ENCODE data around the gene GPC6.

DNA sequence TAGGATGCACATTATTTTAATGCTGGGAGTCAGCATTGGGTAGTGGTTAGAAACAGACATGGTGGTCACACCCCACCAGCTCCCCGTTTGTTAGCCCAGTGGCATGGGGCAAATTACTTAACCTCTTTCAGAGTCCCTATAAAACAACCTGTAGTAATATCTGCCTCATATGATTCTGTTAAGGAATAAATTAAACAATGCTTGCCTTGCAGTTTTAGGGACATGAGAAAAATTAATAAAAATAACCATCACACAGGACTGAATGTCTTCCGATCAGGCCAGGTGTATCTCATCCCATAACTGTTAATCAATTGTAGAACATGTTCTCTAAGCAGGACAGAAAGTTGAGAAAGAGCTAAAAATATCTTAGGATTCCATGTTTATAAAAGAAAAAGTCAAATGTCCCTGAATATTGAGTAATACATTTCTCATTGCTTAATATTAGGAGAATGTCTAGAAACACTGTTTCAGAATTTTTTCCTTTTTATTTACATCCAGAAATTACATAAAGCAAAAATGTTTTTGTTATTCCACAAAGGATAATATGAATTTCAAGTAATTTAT, 196.5 kb downstream of the GPC6 start:
- TF ChIP-seq, protein P1, sequence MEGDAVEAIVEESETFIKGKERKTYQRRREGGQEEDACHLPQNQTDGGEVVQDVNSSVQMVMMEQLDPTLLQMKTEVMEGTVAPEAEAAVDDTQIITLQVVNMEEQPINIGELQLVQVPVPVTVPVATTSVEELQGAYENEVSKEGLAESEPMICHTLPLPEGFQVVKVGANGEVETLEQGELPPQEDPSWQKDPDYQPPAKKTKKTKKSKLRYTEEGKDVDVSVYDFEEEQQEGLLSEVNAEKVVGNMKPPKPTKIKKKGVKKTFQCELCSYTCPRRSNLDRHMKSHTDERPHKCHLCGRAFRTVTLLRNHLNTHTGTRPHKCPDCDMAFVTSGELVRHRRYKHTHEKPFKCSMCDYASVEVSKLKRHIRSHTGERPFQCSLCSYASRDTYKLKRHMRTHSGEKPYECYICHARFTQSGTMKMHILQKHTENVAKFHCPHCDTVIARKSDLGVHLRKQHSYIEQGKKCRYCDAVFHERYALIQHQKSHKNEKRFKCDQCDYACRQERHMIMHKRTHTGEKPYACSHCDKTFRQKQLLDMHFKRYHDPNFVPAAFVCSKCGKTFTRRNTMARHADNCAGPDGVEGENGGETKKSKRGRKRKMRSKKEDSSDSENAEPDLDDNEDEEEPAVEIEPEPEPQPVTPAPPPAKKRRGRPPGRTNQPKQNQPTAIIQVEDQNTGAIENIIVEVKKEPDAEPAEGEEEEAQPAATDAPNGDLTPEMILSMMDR (IDR thresholded peaks at IDR 0.05; ENCODE audit: insufficient read depth, low read length, poor library complexity, severe bottlenecking): no peak
- no peak for TF ChIP-seq EZH2phosphoT487 (conservative IDR thresholded peaks at IDR 0.05; ENCODE audit: low read length)
